Activated gamma-delta T cell treated with anti-CD3 and anti-CD28 coated beads, Interleukin-2, amount 50 U/mL, for 16 hours (primary cell): ENCODE results near the gene SPATA20.

Source experiments
- DNase-seq: peaks from one replicate; pipeline ENCODE4 v3.0.0-alpha.2; 2020; ENCODE audit warnings: low read depth

Gene SPATA20

DNA sequence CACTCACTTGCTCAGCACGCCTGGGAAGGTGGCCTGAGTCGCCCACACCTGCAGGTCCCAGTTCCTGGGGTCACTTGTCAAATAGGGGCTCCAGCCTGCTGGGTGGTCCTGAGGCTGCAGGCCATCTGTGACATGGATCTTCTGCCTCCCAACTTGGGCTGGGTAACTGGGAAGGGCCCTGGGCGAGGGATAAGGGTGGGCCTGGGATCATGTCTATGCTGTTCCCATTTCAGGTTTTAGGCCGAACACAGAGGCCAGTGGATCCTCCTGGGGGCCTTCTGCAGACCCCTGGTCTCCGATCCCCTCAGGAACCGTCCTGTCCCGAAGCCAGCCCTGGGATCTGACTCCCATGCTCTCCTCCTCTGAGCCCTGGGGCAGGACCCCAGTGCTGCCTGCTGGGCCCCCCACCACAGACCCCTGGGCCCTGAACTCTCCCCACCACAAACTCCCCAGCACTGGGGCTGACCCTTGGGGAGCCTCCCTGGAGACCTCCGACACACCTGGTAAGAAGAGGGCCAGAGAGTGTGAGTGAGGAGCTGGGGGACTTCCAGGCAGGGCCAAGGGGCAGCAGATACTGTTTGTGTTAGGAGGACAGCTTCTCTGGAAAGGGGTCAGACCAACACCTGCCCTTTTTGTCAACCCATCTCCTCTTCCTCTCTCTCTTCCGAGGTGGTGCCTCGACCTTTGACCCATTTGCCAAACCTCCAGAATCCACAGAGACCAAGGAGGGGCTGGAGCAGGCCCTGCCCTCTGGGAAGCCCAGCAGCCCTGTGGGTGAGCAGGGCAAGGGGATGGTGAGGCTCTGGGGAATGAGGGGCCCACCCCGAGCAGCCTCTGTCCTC is 6.2 kb upstream of the SPATA20 start:
- DNase-seq = no peak

DNA sequence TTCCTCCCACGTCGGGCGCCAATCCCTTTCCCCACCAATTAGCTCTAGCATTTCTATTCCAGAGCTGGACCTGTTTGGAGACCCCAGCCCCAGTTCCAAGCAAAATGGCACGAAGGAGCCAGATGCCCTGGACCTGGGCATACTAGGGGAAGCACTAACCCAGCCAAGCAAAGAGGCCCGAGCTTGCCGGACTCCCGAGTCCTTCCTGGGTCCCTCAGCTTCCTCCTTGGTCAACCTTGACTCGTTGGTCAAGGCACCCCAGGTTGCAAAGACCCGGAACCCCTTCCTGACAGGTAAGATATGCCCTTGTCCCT is 5.6 kb upstream of the SPATA20 start:
- DNase-seq = no peak

GRCh38 chr17:50541716-50542688 is 5.0 kb upstream of the SPATA20 start:
- DNase-seq = peak; percentile 74

DNA sequence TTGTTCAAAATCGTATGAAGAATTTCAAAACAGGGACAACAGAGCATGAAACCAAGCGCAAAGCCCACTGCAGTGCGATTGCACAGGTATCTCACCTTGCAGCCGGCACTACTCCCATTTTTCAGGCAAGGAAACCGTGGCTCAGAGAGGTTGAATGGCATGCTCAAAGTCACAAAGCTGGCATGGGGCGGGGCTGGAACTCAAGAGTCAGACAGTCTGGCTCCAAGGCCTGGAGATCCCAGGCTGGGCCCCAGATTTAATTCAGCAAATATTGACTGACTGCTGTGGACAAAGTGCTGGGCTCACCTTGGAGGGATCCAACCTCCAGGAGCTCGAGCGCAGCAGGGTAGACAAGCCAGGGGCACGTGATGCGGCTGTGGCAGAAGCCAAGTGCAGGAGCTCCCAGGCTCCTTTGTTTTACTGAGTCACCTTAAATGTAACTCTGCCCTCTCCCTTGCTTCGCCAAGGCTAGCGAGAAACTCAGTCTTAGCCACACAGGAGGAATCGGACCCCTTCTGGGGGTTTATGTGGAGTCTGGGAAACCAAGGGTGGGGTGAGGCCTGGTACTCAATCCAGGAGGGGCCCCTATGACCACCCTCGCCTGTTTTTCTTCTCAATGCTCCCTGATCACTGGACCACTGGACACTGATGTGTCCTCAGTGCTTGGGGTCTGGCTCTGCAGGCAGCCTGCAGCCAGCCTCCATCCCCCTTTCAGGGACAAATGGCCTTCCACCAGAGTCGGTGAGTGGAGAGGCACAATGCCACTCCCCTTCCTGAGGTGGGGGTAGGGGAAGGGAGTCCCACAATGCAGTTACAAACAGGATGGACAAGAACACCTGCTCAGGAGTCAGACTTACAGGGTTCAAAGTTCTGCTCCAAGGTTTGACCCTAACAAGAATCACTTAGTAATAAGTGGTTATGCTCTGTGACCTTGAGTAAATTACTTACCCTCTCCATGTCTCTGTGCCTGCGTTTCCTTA is 3.9 kb upstream of the SPATA20 start:
- no peak for DNase-seq

- no peak for DNase-seq
Observed at GRCh38 chr17:50544516-50544915, 2.5 kb upstream of the SPATA20 start.

DNA sequence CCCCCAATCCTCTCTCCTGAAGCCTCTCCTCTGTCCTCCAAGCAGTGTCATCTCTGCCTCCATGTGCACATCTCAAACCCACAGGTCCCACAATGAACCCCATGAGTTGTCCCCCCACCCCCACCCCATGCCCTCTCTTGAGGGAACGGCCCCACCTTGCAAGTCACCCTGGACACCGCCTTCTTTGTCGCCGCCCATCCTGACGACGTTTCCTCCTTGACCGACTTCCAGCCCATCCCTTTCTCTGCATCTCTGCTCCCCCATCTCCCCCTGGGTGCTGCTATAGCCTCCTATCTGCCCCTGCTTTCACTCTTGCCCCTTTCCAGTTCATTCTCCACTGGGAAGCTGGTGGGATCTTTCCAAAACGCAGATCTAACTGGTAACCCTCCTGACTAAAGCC is 1.7 kb upstream of the SPATA20 start:
- no peak for DNase-seq

- DNase-seq = no peak
Observed at GRCh38 chr17:50546701-50547034, 306 bp upstream of the SPATA20 start.

DNA sequence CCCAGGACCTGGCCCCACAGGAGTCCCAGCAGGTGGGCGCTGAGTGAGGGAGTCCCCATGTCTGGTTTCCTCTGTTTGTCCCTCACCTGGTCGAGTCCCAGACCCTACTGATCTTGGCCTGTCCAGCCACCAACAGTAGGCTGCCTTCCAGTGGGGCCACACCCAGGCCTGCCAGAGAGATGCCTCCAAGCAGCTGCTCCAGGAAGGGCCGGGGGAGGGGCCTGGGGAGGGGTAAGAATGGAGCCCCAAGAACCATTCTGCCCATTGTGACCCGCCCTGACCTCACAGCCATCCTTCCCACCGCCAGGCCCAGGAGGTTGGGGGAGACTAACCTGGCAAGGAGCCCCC is 736 bp downstream of the SPATA20 start:
- DNase-seq = no peak

DNA sequence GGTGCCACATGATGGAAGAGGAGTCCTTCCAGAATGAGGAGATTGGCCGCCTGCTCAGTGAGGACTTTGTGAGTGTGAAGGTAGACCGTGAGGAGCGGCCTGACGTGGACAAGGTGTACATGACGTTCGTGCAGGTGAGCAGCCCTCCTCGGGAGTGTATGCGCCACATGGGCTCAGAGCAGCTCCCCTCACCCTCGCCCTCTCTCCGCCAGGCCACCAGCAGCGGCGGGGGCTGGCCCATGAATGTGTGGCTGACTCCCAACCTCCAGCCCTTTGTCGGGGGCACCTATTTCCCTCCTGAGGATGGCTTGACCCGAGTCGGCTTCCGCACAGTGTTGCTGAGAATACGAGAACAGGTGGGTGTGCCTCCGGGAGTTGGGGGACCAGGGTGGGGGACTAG is 1.9 kb downstream of the SPATA20 start:
- DNase-seq = no peak

- no peak for DNase-seq
Observed at GRCh38 chr17:50549256-50549941, 2.4 kb downstream of the SPATA20 start.

DNA sequence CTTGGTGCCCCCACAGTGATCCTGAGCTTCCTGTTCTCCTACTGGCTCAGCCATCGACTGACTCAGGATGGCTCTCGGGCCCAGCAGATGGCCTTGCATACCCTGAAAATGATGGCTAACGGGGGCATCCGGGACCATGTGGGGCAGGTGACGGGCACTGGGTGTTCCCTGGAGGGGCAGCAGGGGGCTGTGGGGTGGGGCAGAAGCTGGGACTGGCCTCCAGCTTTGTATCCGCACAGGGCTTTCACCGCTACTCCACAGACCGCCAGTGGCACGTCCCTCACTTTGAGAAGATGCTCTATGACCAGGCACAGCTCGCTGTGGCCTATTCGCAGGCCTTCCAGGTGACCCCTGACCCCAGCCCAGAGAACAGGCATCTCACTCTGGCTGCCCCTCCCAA is 3.0 kb downstream of the SPATA20 start:
- no peak for DNase-seq

DNA sequence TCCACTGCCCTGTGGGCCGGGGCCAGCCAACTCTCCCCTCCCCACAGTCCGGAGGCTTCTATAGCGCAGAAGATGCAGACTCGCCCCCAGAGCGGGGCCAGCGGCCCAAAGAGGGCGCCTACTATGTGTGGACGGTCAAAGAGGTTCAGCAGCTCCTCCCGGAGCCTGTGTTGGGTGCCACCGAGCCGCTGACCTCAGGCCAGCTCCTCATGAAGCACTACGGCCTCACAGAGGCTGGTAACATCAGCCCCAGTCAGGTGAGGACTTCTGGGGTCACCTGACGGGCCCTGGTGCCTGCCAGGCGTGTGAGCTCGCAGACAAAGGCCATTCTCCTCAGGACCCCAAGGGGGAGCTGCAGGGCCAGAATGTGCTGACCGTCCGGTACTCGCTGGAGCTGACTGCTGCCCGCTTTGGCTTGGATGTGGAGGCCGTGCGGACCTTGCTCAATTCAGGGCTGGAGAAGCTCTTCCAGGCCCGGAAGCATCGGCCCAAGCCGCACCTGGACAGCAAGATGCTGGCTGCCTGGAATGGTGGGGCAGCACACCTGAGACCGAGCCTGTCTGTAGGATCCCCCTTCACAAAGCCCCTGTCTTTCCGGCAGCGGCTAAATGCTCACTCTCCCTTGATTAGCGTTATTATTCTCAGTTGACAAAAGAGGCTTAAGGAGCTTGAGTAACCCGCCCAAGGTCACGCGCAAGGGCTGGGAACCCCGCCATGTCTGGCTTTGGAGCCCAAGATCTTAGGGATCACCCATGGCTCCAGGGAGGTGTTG is 3.9 kb downstream of the SPATA20 start:
- DNase-seq = no peak

DNA sequence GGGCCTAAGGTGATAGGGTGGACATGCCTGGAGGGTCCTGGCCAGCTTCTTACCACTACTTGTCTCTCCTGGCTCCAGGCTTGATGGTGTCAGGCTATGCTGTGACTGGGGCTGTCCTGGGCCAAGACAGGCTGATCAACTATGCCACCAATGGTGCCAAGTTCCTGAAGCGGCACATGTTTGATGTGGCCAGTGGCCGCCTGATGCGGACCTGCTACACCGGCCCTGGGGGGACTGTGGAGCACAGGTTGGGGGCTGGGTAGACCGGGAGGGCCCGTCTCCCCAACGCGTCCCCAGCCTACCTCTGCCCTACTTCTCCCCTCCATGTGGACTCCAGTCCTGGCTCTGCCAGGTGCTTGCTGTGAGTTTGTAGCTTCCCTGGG is 4.5 kb downstream of the SPATA20 start:
- DNase-seq = no peak

- DNase-seq = no peak
Observed at GRCh38 chr17:50551884-50552283, 4.9 kb downstream of the SPATA20 start.

- no peak for DNase-seq
Observed at GRCh38 chr17:50554201-50554600, 7.2 kb downstream of the SPATA20 start.

GRCh38 chr17:50556803-50557202 is 9.8 kb downstream of the SPATA20 start:
- DNase-seq = no peak

GRCh38 chr17:50557630-50558029 is 10.7 kb downstream of the SPATA20 start:
- no peak for DNase-seq

GRCh38 chr17:50558091-50558490 is 11.1 kb downstream of the SPATA20 start:
- DNase-seq = no peak

GRCh38 chr17:50558581-50558940 is 11.6 kb downstream of the SPATA20 start:
- no peak for DNase-seq

DNA sequence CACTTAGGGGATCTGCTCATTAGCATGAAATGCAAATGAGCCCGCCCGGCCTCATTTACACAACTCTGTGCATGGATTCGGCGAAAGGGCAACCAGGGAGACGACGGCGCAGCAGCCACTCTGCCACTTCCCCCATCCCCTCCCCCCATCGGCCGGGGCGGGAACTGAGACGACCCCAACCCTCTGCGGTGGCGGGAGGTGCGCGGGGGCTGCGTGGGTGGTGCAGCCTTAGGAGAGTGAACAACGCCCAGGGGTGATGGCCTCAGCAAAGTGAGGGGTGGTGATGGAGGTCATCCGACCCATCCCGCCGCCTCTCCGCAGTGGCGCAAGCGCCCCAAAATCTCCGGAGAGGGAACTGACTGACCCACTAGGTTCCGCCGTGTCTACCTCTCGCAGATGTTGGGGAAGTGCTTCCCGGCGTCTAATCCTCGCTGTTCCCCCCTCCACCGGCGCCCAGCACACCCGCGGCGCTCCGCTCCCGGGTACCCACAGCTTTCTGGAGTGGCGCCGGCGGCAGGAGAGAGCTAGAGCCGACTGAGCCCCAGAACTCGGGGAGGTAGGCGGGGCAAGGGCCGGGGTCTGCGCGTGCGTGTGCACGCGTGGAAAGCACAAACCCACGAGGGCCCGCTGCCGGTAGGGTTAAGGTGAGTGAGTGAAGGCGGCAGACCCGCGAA is 12.1 kb downstream of the SPATA20 start:
- no peak for DNase-seq
